Measurements from ENCODE around the gene CNST.

DNA sequence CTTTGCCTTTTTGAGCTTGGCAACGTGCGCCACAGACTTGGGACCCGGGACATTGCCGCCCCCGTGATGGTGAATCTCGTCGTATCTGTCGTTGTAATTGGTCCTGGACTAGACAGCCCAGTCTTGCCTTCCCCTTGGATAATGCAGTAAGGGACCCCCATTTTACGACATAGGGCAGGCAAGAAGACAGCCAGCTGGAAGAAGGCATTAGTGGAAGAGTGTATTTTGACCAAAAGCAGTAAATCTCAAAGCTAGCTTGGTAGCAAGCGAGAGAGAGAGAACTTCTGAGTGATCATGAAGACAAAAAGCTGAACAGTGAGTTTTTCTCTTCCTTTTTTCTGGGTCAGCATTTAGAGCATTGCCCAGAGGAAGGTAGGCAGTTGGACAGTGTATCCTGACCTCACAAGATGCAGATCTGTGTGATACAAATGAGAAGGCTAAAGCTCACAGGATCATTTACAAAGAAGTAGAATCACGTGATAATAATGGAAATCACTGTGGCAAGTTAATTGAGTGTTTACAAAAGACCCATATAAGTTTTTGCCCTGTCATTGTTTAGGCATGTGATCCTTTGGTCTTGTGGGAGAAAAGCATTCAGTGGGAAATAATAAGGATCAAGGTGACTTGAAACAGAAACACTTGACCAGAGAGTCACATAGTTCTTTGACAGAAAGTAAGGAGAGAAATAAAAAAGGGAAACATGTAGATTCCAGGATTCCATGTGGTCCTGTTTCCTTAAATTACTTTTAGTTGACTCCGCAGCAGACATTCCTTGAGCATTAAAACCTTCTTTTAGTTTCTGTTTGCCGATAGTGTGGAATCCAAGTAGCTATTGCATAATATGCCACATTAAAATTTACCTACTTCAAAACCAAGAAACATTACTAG is 66.3 kb downstream of the CNST start:
- TF ChIP-seq, protein P1, sequence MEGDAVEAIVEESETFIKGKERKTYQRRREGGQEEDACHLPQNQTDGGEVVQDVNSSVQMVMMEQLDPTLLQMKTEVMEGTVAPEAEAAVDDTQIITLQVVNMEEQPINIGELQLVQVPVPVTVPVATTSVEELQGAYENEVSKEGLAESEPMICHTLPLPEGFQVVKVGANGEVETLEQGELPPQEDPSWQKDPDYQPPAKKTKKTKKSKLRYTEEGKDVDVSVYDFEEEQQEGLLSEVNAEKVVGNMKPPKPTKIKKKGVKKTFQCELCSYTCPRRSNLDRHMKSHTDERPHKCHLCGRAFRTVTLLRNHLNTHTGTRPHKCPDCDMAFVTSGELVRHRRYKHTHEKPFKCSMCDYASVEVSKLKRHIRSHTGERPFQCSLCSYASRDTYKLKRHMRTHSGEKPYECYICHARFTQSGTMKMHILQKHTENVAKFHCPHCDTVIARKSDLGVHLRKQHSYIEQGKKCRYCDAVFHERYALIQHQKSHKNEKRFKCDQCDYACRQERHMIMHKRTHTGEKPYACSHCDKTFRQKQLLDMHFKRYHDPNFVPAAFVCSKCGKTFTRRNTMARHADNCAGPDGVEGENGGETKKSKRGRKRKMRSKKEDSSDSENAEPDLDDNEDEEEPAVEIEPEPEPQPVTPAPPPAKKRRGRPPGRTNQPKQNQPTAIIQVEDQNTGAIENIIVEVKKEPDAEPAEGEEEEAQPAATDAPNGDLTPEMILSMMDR (CRISPR knock-in tag; IDR thresholded peaks at IDR 0.05), result no peak
- TF ChIP-seq NFYC (CRISPR knock-in tag; IDR thresholded peaks at IDR 0.05) (no peak), TEAD2 (CRISPR knock-in tag; IDR thresholded peaks at IDR 0.05) (no peak), HCFC1 (IDR thresholded peaks at IDR 0.05; ENCODE audit: low read depth, low read length) (no peak), ZNF274 (CRISPR knock-in tag; IDR thresholded peaks at IDR 0.05) (no peak)
- TF ChIP-seq, protein P2, sequence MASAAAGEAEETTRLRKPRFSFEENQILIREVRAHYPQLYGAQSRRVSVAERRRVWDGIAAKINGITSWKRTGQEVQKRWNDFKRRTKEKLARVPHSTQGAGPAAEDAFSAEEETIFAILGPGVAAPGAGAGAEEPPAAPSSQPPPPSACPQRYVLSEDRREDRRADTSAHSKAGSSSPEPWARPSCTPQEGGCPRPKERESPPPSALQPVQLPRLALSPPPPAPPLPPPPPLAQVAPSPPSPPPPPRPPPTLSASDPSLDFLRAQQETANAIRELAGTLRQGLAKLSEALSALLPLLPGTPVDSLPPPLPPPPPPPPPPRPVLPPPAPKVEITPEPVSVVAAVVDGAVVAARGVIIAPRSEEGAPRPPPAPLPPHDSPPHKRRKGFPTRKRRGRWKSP (CRISPR knock-in tag; IDR thresholded peaks at IDR 0.05), result no peak

Measured in HepG2 (cell line).